HCT116 (cell line): Measurements from ENCODE around the gene CIDEC. TPM values are rescaled to one million over a fixed set of nuclear protein-coding genes. Genes with fewer than 3 reads are reported as not detected.
A peak's percentile ranks its signal among the peaks of the same experiment; 100 is the strongest.

Experiments
- ATAC-seq: fragments of 200-7000 bp; cut with Tn5 transposase; 2 replicates; pipeline ENCODE4 v1.9.1; 2020; ENCODE audit warnings: mild to moderate bottlenecking, moderate library complexity
- Bru-seq: library from RNA; stranded (reverse); fragments of 400-500 nt; gene quantifications from one replicate; lab custom pipeline; 2021; lab: Mats Ljungman, UMichigan
- BruChase-seq, 2 experiments: library from RNA; stranded (reverse); fragments of 400-500 nt; gene quantifications; one replicate each; lab custom pipeline; 2021; lab: Mats Ljungman, UMichigan
- BruUV-seq: library from RNA; stranded (reverse); fragments of 400-500 nt; replicated peaks from 2 replicates; lab custom pipeline; 2021; lab: Mats Ljungman, UMichigan
- CTCF ChIA-PET: fragments of 300-600 bp; sonication (Branson Sonifier 250); formaldehyde crosslinking; loops from one replicate; lab custom pipeline; 2021; ENCODE audit warnings: antibody characterized with exemption; lab: Charles Lee
- POLR2A ChIA-PET: fragments of 300-600, 350-600 bp; sonication (Branson Sonifier 250); formaldehyde crosslinking; loops from one replicate; lab custom pipeline; 2021; ENCODE audit warnings: antibody characterized with exemption; lab: Charles Lee
- RAD21 ChIA-PET, 2 experiments: fragments of 300-600 bp; sonication (Branson Sonifier 250); formaldehyde crosslinking; loops; one replicate each; lab custom pipeline; 2023; ENCODE audit warnings: low total read pairs in 2 of 2; ENCODE audit not compliant: uncharacterized antibody in 2 of 2, unreplicated experiment in 2 of 2, low non-redundant PET in 1 of 2; lab: Charles Lee
- DNase-seq: peaks from one replicate; pipeline ENCODE4 v3.0.0-alpha.2; 2010; ENCODE audit warnings: low read depth, low spot score
- H2AFZ ChIP-seq: fragments of 200-600 bp; shearing (Covaris generic), sonication (generic); 2 replicates; pipeline ENCODE4 v1.6.1; 2017; ENCODE audit warnings: low read depth, mixed run types, mixed read lengths, antibody characterized with exemption, low read length; ENCODE audit not compliant: poor library complexity, severe bottlenecking
- H3K27ac ChIP-seq: 2 replicates; pipeline ENCODE4 v1.5.1; 2012; ENCODE audit warnings: low read depth, low read length
- H3K27me3 ChIP-seq: fragments of 200-600 bp; sonication (generic); 2 replicates; pipeline ENCODE4 v1.6.1; 2016; ENCODE audit warnings: mixed run types, low read length, mixed read lengths; ENCODE audit not compliant: insufficient read depth
- H3K36me3 ChIP-seq, 2 experiments: fragments of 200-500 bp in 1 of 2; fragments of 200-600 bp in 1 of 2; sonication (Bioruptor generic) in 1 of 2; sonication (generic) in 1 of 2; 2 replicates each; pipeline versions ENCODE4 v1.5.1 to v1.6.1; 2014 to 2016; ENCODE audit warnings: low read length in 2 of 2, inconsistent platforms in 1 of 2, mixed read lengths in 1 of 2, mixed run types in 1 of 2; ENCODE audit not compliant: insufficient read depth in 2 of 2, control insufficient read depth in 1 of 2
- H3K4me1 ChIP-seq, 2 experiments: fragments of 200-600 bp in 1 of 2; sonication (generic) in 1 of 2; 2 replicates each; pipeline versions ENCODE4 v1.5.1 to v1.6.1; 2012 to 2017; ENCODE audit warnings: low read length in 2 of 2, inconsistent platforms in 1 of 2, mild to moderate bottlenecking in 1 of 2, mixed read lengths in 1 of 2, mixed run types in 1 of 2, moderate library complexity in 1 of 2; ENCODE audit not compliant: insufficient read depth in 2 of 2, control insufficient read depth in 1 of 2
- H3K4me2 ChIP-seq: fragments of 200-600 bp; sonication (generic); 2 replicates; pipeline ENCODE4 v1.6.1; 2017; ENCODE audit warnings: mixed run types, low read length, mixed read lengths
- H3K4me3 ChIP-seq, 2 experiments: fragments of 200-600 bp in 1 of 2; sonication (generic) in 1 of 2; replicated peaks in 1 of 2; 2 replicates each; pipeline ENCODE4 v1.5.1; 2011 to 2016; ENCODE audit warnings: low read length in 2 of 2, control low read depth in 1 of 2, low read depth in 1 of 2, mild to moderate bottlenecking in 1 of 2, mixed read lengths in 1 of 2, mixed run types in 1 of 2
- H3K79me2 ChIP-seq: fragments of 200-600 bp; sonication (generic); 2 replicates; pipeline ENCODE4 v1.6.1; 2017; ENCODE audit warnings: mild to moderate bottlenecking, mixed run types, low read length, moderate library complexity, mixed read lengths; ENCODE audit not compliant: insufficient read depth
- H3K9ac ChIP-seq: fragments of 200-600 bp; sonication (generic); 2 replicates; pipeline ENCODE4 v1.6.1; 2016; ENCODE audit warnings: low read length, mixed read lengths
- H3K9me2 ChIP-seq: fragments of 200-600 bp; sonication (generic), shearing (Covaris generic); 2 replicates; pipeline ENCODE4 v1.6.1; 2017; ENCODE audit warnings: mixed run types, mild to moderate bottlenecking, moderate library complexity; ENCODE audit not compliant: insufficient read depth
- H3K9me3 ChIP-seq, 2 experiments: fragments of 200-500 bp in 1 of 2; fragments of 200-600 bp in 1 of 2; sonication (Bioruptor generic) in 1 of 2; sonication (generic) in 1 of 2; 2 replicates each; pipeline ENCODE4 v1.6.1; 2014 to 2017; ENCODE audit warnings: low read length in 2 of 2, mixed read lengths in 2 of 2, inconsistent platforms in 1 of 2, low read depth in 1 of 2, mild to moderate bottlenecking in 1 of 2, mixed run types in 1 of 2, moderate library complexity in 1 of 2; ENCODE audit not compliant: control insufficient read depth in 1 of 2, insufficient read depth in 1 of 2
- H4K20me1 ChIP-seq: fragments of 200-600 bp; sonication (generic), shearing (Covaris generic); 2 replicates; pipeline ENCODE4 v1.6.1; 2017; ENCODE audit warnings: mixed run types, mild to moderate bottlenecking, moderate library complexity; ENCODE audit not compliant: insufficient read depth
- SIN3A ChIP-seq: IDR thresholded peaks from 2 replicates; pipeline ENCODE4 v1.6.1; 2012; ENCODE audit warnings: low read depth
- TCF7L2 ChIP-seq: IDR thresholded peaks from 2 replicates; pipeline ENCODE4 v1.7.0; 2011; ENCODE audit warnings: borderline replicate concordance, inconsistent platforms; ENCODE audit not compliant: insufficient read depth, insufficient read length; ENCODE audit errors: extremely low read depth
- ZFX ChIP-seq: fragments of 450-650 bp; IDR thresholded peaks from 2 replicates; pipeline ENCODE4 v1.6.1; 2017
- intact Hi-C: fragments of 100-400 bp; cut with micrococcal nuclease; formaldehyde crosslinking; loops from 2 replicates; pipeline ENCODE4 v1.10.0; 2022
- long read RNA-seq: library from polyadenylated mRNA; unstranded; transcript quantifications from one replicate; pipeline ENCODE4 v2.0.0, GENCODE V29; 2021; ENCODE audit not compliant: unreplicated experiment
- polyA plus RNA-seq: library from polyadenylated mRNA; unstranded; fragments of >200 nt; gene quantifications from 2 replicates; pipeline ENCODE4 v1.2.1, GENCODE V29; 2012; ENCODE audit warnings: missing spikeins
- total RNA-seq: library from RNA; stranded (reverse); gene quantifications from one replicate; pipeline ENCODE4 v1.2.1, GENCODE V29; 2021; ENCODE audit not compliant: unreplicated experiment
- TF ChIP-seq, protein P1 (sequence below): IDR thresholded peaks from 2 replicates; pipeline ENCODE4 v1.6.1; 2012

Gene CIDEC, protein sequence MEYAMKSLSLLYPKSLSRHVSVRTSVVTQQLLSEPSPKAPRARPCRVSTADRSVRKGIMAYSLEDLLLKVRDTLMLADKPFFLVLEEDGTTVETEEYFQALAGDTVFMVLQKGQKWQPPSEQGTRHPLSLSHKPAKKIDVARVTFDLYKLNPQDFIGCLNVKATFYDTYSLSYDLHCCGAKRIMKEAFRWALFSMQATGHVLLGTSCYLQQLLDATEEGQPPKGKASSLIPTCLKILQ
- not detected for total RNA-seq
- polyA plus RNA-seq, result 0.07 and 0.09 TPM in 2 replicates
- Bru-seq, nascent RNA, result percentile 10 among the genes with signal in this experiment
- percentile 12 among the genes with signal in this experiment for BruChase-seq, experiment 1, labeled RNA remaining after a 6-hour chase
- percentile 6 among the genes with signal in this experiment for BruChase-seq, experiment 2, labeled RNA remaining after a 2-hour chase
- long read RNA-seq, result 0 reads

- no peak for DNase-seq
- no TSS peak for BruUV-seq
- Histone ChIP-seq H3K27me3 (no peaks in the 10 kb centered on the region), H3K9me3 (no peaks in the 10 kb centered on the region), H3K4me2 (peak within 1 kb of the TSS; percentile 10), H4K20me1 (no peaks in the 10 kb centered on the region), H3K27ac (no peak within 1 kb of the TSS), H3K9me2 (no peaks in the 10 kb centered on the region), H2AFZ (no peak within 1 kb of the TSS), H3K9ac (no peak within 1 kb of the TSS), H3K36me3 (no peaks in the 10 kb centered on the region), H3K79me2 (no peaks in the 10 kb centered on the region), H3K4me3 (no peak within 1 kb of the TSS), H3K4me1 (peaks cover 14 to 41% of the 10 kb centered on the region in 2 experiments)
- intact Hi-C loops, result no loop called here
- no peak for ATAC-seq
- TF ChIP-seq ZFX (no peak), SIN3A (no peak), TCF7L2 (no peak)
- ChIA-PET CTCF (no interaction called here), POLR2A (interaction anchor here (1.1 kb wide), 1 partner anchor 18 kb away, joined by 3 read pairs; no protein-coding TSS in a partner anchor), RAD21 (no interaction called here)
Measured at GRCh38 chr3:9879830-9880549, at the start of gene CIDEC. CIDEC (minus strand) TSS chr3:9880253; CDS start chr3:9878486, 1,767 bp downstream.

GRCh38 chr3:9928158-9928557 lies 48.1 kb upstream of the CIDEC start:
- intact Hi-C loops, result no loop called here
- Histone ChIP-seq H3K4me2 (no peak overlapping the region), H3K4me3 (no peak overlapping the region), H3K27ac (no peak overlapping the region), H3K36me3 (peaks cover 0 to 4% of the 10 kb centered on the region in 2 experiments; a peak in 1 of 4 replicates), H3K9me2 (no peaks in the 10 kb centered on the region), H3K4me1 (peaks cover 3 to 10% of the 10 kb centered on the region in 2 experiments), H4K20me1 (no peaks in the 10 kb centered on the region), H3K9ac (no peak overlapping the region), H2AFZ (no peak overlapping the region), H3K27me3 (no peaks in the 10 kb centered on the region), H3K79me2 (no peaks in the 10 kb centered on the region), H3K9me3 (no peaks in the 10 kb centered on the region)
- TF ChIP-seq SIN3A, result no peak
- TF ChIP-seq, protein P1, sequence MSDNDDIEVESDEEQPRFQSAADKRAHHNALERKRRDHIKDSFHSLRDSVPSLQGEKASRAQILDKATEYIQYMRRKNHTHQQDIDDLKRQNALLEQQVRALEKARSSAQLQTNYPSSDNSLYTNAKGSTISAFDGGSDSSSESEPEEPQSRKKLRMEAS, result no peak
- DNase-seq (no peak), ATAC-seq (no peak)
- CTCF ChIA-PET, result no interaction called here
- POLR2A ChIA-PET, result no interaction called here
- no TSS peak for BruUV-seq
- RAD21 ChIA-PET, result no interaction called here
